Activated CD4-positive, alpha-beta T cell treated with anti-CD3 and anti-CD28 coated beads for 36 hours (primary cell): ENCODE data around the gene EMX2. TPM values are rescaled to one million over a fixed set of nuclear protein-coding genes. Genes with fewer than 3 reads are reported as not detected.

Source experiments
- ATAC-seq: fragments of 200-7000 bp; cut with Tn5 transposase; one replicate; pipeline ENCODE4 v1.10.0; 2021; ENCODE audit warnings: mild to moderate bottlenecking, moderate library complexity
- CTCF ChIA-PET: fragments of 350-600 bp; sonication (Branson Sonifier 250); formaldehyde crosslinking; loops from one replicate; lab custom pipeline; 2021; ENCODE audit warnings: antibody characterized with exemption; lab: Charles Lee
- POLR2A ChIA-PET: fragments of 350-600 bp; sonication (Branson Sonifier 250); formaldehyde crosslinking; loops from one replicate; lab custom pipeline; 2021; ENCODE audit warnings: antibody characterized with exemption, inconsistent platforms; lab: Charles Lee
- DNase-seq: peaks from one replicate; pipeline ENCODE4 v3.0.0-alpha.2; 2020
- H3K27ac Mint-ChIP-seq: one replicate; pipeline ENCODE4 v1.8.0; 2021; ENCODE audit warnings: mixed read lengths
- H3K27me3 Mint-ChIP-seq: one replicate; pipeline ENCODE4 v1.8.0; 2021; ENCODE audit warnings: mixed read lengths
- H3K36me3 Mint-ChIP-seq: one replicate; pipeline ENCODE4 v1.8.0; 2021; ENCODE audit warnings: low read depth, mixed read lengths
- H3K4me1 Mint-ChIP-seq: one replicate; pipeline ENCODE4 v1.8.0; 2021; ENCODE audit warnings: mixed read lengths
- H3K4me3 Mint-ChIP-seq: one replicate; pipeline ENCODE4 v1.8.0; 2021; ENCODE audit warnings: mild to moderate bottlenecking, moderate library complexity, mixed read lengths
- H3K9me3 Mint-ChIP-seq: one replicate; pipeline ENCODE4 v1.8.0; 2021; ENCODE audit warnings: low read depth, mixed read lengths
- intact Hi-C, 2 experiments: fragments of 100-400 bp; cut with DNase I in 1 of 2; cut with micrococcal nuclease in 1 of 2; formaldehyde crosslinking; loops; one replicate each; pipeline versions ENCODE4 v1.14.2 to v1.15.1; 2022 to 2024; cut with DNase I, micrococcal nuclease
- total RNA-seq, 2 experiments: library from RNA; stranded (reverse); gene quantifications; one replicate each; pipeline ENCODE4 v1.2.3, GENCODE V29; 2021

EMX2 gene
- total RNA-seq, 2 experiments from 2014 or later = not detected

- no peak for DNase-seq
- intact Hi-C loops = loop anchor here (5.0 to 10.0 kb wide), 4 partner anchors 113 to 568 kb away; no protein-coding TSS in a partner anchor
- ChIA-PET POLR2A (no interaction called here), CTCF (interaction anchor here (1.6 kb wide), 2 partner anchors 11 to 43 kb away, joined by 6 to 7 read pairs; no protein-coding TSS in a partner anchor)
- Mint-ChIP-seq H3K4me3 (no peak overlapping the region), H3K9me3 (no peaks in the 10 kb centered on the region), H3K36me3 (no peaks in the 10 kb centered on the region), H3K27ac (no peak overlapping the region), H3K4me1 (peaks cover 22% of the 10 kb centered on the region), H3K27me3 (peaks cover 64% of the 10 kb centered on the region)
- ATAC-seq = no peak
Measured at GRCh38 chr10:117539361-117539773, 3.2 kb upstream of the EMX2 start.

DNA sequence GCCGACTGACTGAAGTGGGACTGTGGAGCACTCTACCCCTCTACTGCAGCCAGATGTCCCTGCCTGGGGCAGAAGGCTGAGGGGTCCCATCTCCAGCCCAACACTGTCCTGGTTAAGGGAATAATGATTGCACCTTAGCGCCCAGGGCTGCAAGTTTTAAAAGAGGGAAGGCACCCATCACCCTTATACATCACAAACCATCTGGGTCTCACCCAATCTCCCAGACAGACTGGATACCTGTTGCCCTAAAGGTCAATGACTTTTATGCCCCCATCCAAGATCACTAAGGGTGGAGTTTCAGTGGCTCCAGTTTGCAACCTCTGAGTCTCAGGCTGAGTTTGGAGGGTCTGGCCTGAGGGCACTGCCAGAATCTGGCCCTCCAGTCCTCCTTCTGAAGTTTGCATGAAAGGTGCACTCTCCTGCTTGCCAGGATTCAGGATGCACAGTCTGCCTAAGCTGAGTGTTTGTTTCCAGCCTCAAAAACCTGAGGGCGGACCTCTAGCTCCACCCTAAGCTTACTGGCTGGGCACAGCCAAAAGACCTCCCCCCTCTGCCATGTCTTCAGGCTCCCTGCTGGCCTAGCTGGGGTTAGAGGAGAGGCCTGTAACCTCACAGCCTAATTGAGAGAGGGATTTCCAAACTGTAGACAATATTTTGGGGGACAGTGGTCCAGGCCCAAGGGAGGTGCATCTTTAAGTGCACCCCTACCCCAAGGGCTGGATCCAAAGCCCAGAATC lies 2.5 kb upstream of the EMX2 start:
- Mint-ChIP-seq H3K36me3 (no peaks in the 10 kb centered on the region), H3K27ac (no peak overlapping the region), H3K4me1 (peaks cover 27% of the 10 kb centered on the region), H3K9me3 (no peaks in the 10 kb centered on the region), H3K4me3 (no peak overlapping the region), H3K27me3 (peaks cover 67% of the 10 kb centered on the region)
- no peak for DNase-seq
- intact Hi-C loops = loop anchor here (5.0 to 10.0 kb wide), 5 partner anchors 112 to 567 kb away; no protein-coding TSS in a partner anchor
- POLR2A ChIA-PET = no interaction called here
- no peak for ATAC-seq
- CTCF ChIA-PET = no interaction called here

- ATAC-seq (no peak), DNase-seq (no peak)
- H3K27ac Mint-ChIP-seq = no peak overlapping the region
- CTCF ChIA-PET = no interaction called here
- intact Hi-C loops = loop anchor here (1.0 to 10.0 kb wide), 2 partner anchors 8 to 376 kb away; no protein-coding TSS in a partner anchor
- H3K36me3 Mint-ChIP-seq = no peaks in the 10 kb centered on the region
- peaks cover 65% of the 10 kb centered on the region for H3K27me3 Mint-ChIP-seq
- H3K9me3 Mint-ChIP-seq = no peaks in the 10 kb centered on the region
- H3K4me3 Mint-ChIP-seq = no peak overlapping the region
- POLR2A ChIA-PET = no interaction called here
- peaks cover 25% of the 10 kb centered on the region for H3K4me1 Mint-ChIP-seq
Measured at GRCh38 chr10:117540640-117541404, 1.7 kb upstream of the EMX2 start.

- ATAC-seq (no peak), DNase-seq (peak; percentile 35)
- ChIA-PET POLR2A (no interaction called here), CTCF (no interaction called here)
- intact Hi-C loops = loop anchor here (1.0 to 10.0 kb wide), 2 partner anchors 8 to 377 kb away; no protein-coding TSS in a partner anchor
- Mint-ChIP-seq H3K9me3 (no peaks in the 10 kb centered on the region), H3K4me3 (no peak overlapping the region), H3K36me3 (no peaks in the 10 kb centered on the region), H3K4me1 (peaks cover 29% of the 10 kb centered on the region), H3K27me3 (peaks cover 64% of the 10 kb centered on the region), H3K27ac (no peak overlapping the region)
Measured at GRCh38 chr10:117541405-117541908, 1.1 kb upstream of the EMX2 start.

GRCh38 chr10:117541909-117542705 lies 439 bp upstream of the EMX2 start:
- peaks cover 66% of the 10 kb centered on the region for H3K27me3 Mint-ChIP-seq
- H3K9me3 Mint-ChIP-seq = no peaks in the 10 kb centered on the region
- no peak overlapping the region for H3K27ac Mint-ChIP-seq
- ATAC-seq (peak; percentile 34), DNase-seq (peak; percentile 48)
- peak overlapping the region; percentile 26 for H3K4me3 Mint-ChIP-seq
- intact Hi-C loops = loop anchor here (1.0 to 10.0 kb wide), 3 partner anchors 9 to 405 kb away; no protein-coding TSS in a partner anchor
- no peaks in the 10 kb centered on the region for H3K36me3 Mint-ChIP-seq
- peaks cover 26% of the 10 kb centered on the region for H3K4me1 Mint-ChIP-seq
- CTCF ChIA-PET = interaction anchor here (0.7 kb wide), 1 partner anchor 214 kb away, joined by 3 read pairs; no protein-coding TSS in a partner anchor
- POLR2A ChIA-PET = no interaction called here

DNA sequence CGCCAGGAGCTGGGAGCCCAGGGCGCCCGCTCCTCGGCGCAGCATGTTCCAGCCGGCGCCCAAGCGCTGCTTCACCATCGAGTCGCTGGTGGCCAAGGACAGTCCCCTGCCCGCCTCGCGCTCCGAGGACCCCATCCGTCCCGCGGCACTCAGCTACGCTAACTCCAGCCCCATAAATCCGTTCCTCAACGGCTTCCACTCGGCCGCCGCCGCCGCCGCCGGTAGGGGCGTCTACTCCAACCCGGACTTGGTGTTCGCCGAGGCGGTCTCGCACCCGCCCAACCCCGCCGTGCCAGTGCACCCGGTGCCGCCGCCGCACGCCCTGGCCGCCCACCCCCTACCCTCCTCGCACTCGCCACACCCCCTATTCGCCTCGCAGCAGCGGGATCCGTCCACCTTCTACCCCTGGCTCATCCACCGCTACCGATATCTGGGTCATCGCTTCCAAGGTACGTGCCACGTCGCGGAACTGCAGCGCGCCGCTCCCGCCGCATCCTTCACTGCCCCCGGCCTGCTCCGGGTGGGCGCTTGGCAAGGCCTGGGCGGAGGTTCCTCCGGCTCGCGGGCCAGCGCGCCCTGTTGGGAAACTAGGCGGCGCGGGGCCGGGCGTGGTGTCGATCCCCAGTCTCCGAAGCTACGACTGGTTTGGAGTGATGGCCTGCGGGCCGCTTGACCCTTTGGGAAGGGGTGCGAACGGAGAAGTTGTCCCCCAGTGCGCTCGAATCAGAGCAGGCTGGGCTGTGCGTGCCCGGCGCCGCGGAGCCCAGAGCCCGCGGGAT lies 868 bp downstream of the EMX2 start:
- H3K27me3 Mint-ChIP-seq = peaks cover 73% of the 10 kb centered on the region
- no peaks in the 10 kb centered on the region for H3K36me3 Mint-ChIP-seq
- peaks cover 31% of the 10 kb centered on the region for H3K4me1 Mint-ChIP-seq
- H3K4me3 Mint-ChIP-seq = peak overlapping the region; percentile 30
- peak; percentile 64 for DNase-seq
- H3K27ac Mint-ChIP-seq = no peak overlapping the region
- intact Hi-C loops = loop anchor here (1.0 to 10.0 kb wide), 3 partner anchors 9 to 407 kb away; no protein-coding TSS in a partner anchor
- ChIA-PET CTCF (interaction anchor here (0.7 kb wide), 1 partner anchor 45 kb away, joined by 3 read pairs; no protein-coding TSS in a partner anchor), POLR2A (no interaction called here)
- ATAC-seq = peak; percentile 23
- H3K9me3 Mint-ChIP-seq = no peaks in the 10 kb centered on the region

DNA sequence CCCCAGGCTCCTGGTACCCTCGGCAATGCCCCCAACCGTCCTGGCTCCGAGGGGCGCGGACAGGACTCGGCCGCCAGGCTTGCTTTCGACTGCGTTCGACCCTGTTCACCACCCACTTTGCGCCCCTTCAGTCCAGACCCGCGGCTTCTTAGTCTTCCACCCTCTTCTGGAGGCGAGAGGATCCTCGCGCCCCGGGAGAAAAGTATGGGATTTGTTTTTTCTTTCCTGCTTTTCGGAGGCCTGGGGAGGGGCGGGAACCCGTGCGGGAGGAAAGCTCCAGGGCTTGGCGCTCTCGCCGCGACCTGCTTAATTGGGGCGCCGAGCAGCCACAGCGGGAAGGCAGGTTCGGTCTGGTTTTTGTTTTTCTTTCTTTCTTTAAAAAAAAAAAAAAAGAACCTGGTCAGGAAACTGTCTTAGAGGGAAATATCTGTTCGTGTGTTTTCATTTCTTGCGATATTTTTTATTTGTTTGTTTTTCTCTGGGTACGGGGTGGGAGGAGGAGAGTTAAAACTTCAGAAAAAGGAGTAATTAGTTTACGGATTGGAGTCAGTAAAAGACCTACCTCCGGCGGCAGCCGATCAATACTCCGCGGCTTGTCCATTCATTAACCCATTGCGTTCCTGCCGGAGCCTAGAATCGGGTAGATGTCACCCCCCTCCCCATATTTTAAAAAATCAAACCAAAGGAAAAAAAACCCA lies 1.6 kb downstream of the EMX2 start:
- H3K4me3 Mint-ChIP-seq = peak overlapping the region; percentile 52
- no peak overlapping the region for H3K27ac Mint-ChIP-seq
- CTCF ChIA-PET = interaction anchor here (0.7 kb wide), 1 partner anchor 46 kb away, joined by 3 read pairs; no protein-coding TSS in a partner anchor

GRCh38 chr10:117544711-117545140 lies 2.2 kb downstream of the EMX2 start:
- DNase-seq (no peak), ATAC-seq (no peak)
- Mint-ChIP-seq H3K4me3 (no peak overlapping the region), H3K27ac (no peak overlapping the region), H3K4me1 (peaks cover 31% of the 10 kb centered on the region), H3K27me3 (peaks cover 77% of the 10 kb centered on the region), H3K9me3 (no peaks in the 10 kb centered on the region), H3K36me3 (no peaks in the 10 kb centered on the region)
- ChIA-PET POLR2A (no interaction called here), CTCF (interaction anchor here (0.6 kb wide), 1 partner anchor 757 kb away, joined by 3 read pairs; no protein-coding TSS in a partner anchor)
- intact Hi-C loops = loop anchor here (1.0 to 10.0 kb wide), 3 partner anchors 8 to 380 kb away; no protein-coding TSS in a partner anchor

More for the DNA sequence above, 1.6 kb downstream of the EMX2 start:
- peaks cover 31% of the 10 kb centered on the region for H3K4me1 Mint-ChIP-seq
- DNase-seq (no peak), ATAC-seq (no peak)
- H3K9me3 Mint-ChIP-seq = no peaks in the 10 kb centered on the region
- intact Hi-C loops = loop anchor here (1.0 to 10.0 kb wide), 2 partner anchors 8 to 379 kb away; no protein-coding TSS in a partner anchor
- POLR2A ChIA-PET = no interaction called here
- H3K36me3 Mint-ChIP-seq = no peaks in the 10 kb centered on the region
- H3K27me3 Mint-ChIP-seq = peaks cover 72% of the 10 kb centered on the region

- intact Hi-C loops = loop anchor here (2.0 to 10.0 kb wide), 3 partner anchors 13 to 381 kb away; no protein-coding TSS in a partner anchor
- H3K27ac Mint-ChIP-seq = no peak overlapping the region
- peaks cover 77% of the 10 kb centered on the region for H3K27me3 Mint-ChIP-seq
- no peak overlapping the region for H3K4me3 Mint-ChIP-seq
- no peaks in the 10 kb centered on the region for H3K36me3 Mint-ChIP-seq
- H3K4me1 Mint-ChIP-seq = peaks cover 31% of the 10 kb centered on the region
- no peak for ATAC-seq
- no peaks in the 10 kb centered on the region for H3K9me3 Mint-ChIP-seq
- POLR2A ChIA-PET = no interaction called here
- no peak for DNase-seq
- CTCF ChIA-PET = interaction anchor here (0.6 kb wide), 1 partner anchor 758 kb away, joined by 3 read pairs; no protein-coding TSS in a partner anchor
Measured at GRCh38 chr10:117545141-117546019, 2.8 kb downstream of the EMX2 start.
